GM23338 (cell line): ENCODE measurements around the gene CGNL1.

Experiments used
- CREB1 ChIP-seq: fragments of 250-450 bp; sonication (Bioruptor Pico); IDR thresholded peaks from 2 replicates; pipeline ENCODE4 v1.5.0; 2020; ENCODE audit warnings: low read depth, mild to moderate bottlenecking, moderate library complexity
- EZH2 ChIP-seq: fragments of 200-600 bp; sonication (generic); IDR thresholded peaks from one replicate; pipeline ENCODE4 v1.8.0; 2017; ENCODE audit warnings: antibody characterized with exemption, mild to moderate bottlenecking, low read depth; ENCODE audit not compliant: unreplicated experiment
- EZH2phosphoT487 ChIP-seq: fragments of 200-600 bp; sonication (generic); IDR thresholded peaks from one replicate; pipeline ENCODE4 v1.8.1; 2018; ENCODE audit warnings: antibody characterized with exemption; ENCODE audit not compliant: unreplicated experiment
- JUNB ChIP-seq: IDR thresholded peaks from one replicate; pipeline ENCODE4 v1.6.1; 2016; ENCODE audit warnings: antibody characterized with exemption; ENCODE audit not compliant: unreplicated experiment
- NANOG ChIP-seq: IDR thresholded peaks from 2 replicates; pipeline ENCODE4 v1.6.1; 2016; ENCODE audit warnings: antibody characterized with exemption, borderline replicate concordance
- POLR2AphosphoS5 ChIP-seq: IDR thresholded peaks from 2 replicates; pipeline ENCODE4 v1.6.1; 2016; ENCODE audit warnings: antibody characterized with exemption, low read depth
- TF ChIP-seq, protein P1 (sequence below), 2 experiments: fragments of 200-600 bp in 1 of 2; sonication (generic) in 1 of 2; conservative IDR thresholded peaks; 2 replicates each; pipeline versions ENCODE4 v1.5.1 to v1.6.1; 2016 to 2017; ENCODE audit warnings: antibody characterized with exemption in 2 of 2, low read depth in 2 of 2, mild to moderate bottlenecking in 2 of 2, moderate library complexity in 1 of 2
- TF ChIP-seq, protein P2 (sequence below): IDR thresholded peaks from one replicate; pipeline ENCODE4 v1.6.1; 2018; ENCODE audit warnings: antibody characterized with exemption; ENCODE audit not compliant: unreplicated experiment

DNA sequence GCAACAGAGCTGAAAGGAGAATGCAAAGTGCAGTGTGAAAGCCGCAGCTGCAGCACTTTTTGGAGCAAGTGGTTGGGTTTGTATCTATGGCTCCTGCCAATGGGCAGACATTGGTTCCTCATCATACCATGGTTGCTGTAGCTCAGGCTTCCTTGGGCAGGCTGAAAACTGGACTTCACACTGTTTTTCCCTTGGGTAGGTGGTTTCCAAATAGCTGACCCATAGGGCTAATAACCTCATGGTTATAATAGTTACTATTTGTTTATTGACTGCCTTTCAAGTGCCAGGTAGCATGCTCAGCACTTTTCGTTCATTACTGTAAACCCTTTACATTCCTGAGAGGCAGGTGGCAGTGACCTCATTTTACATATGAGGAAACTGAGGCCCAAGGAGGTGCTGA lies 4.5 kb downstream of the CGNL1 start:
- TF ChIP-seq, protein P1, sequence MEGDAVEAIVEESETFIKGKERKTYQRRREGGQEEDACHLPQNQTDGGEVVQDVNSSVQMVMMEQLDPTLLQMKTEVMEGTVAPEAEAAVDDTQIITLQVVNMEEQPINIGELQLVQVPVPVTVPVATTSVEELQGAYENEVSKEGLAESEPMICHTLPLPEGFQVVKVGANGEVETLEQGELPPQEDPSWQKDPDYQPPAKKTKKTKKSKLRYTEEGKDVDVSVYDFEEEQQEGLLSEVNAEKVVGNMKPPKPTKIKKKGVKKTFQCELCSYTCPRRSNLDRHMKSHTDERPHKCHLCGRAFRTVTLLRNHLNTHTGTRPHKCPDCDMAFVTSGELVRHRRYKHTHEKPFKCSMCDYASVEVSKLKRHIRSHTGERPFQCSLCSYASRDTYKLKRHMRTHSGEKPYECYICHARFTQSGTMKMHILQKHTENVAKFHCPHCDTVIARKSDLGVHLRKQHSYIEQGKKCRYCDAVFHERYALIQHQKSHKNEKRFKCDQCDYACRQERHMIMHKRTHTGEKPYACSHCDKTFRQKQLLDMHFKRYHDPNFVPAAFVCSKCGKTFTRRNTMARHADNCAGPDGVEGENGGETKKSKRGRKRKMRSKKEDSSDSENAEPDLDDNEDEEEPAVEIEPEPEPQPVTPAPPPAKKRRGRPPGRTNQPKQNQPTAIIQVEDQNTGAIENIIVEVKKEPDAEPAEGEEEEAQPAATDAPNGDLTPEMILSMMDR (conservative IDR thresholded peaks at IDR 0.05; ENCODE audit: low read depth in 2 of 2), result no peak
- TF ChIP-seq EZH2, result no peak
- TF ChIP-seq, protein P2, sequence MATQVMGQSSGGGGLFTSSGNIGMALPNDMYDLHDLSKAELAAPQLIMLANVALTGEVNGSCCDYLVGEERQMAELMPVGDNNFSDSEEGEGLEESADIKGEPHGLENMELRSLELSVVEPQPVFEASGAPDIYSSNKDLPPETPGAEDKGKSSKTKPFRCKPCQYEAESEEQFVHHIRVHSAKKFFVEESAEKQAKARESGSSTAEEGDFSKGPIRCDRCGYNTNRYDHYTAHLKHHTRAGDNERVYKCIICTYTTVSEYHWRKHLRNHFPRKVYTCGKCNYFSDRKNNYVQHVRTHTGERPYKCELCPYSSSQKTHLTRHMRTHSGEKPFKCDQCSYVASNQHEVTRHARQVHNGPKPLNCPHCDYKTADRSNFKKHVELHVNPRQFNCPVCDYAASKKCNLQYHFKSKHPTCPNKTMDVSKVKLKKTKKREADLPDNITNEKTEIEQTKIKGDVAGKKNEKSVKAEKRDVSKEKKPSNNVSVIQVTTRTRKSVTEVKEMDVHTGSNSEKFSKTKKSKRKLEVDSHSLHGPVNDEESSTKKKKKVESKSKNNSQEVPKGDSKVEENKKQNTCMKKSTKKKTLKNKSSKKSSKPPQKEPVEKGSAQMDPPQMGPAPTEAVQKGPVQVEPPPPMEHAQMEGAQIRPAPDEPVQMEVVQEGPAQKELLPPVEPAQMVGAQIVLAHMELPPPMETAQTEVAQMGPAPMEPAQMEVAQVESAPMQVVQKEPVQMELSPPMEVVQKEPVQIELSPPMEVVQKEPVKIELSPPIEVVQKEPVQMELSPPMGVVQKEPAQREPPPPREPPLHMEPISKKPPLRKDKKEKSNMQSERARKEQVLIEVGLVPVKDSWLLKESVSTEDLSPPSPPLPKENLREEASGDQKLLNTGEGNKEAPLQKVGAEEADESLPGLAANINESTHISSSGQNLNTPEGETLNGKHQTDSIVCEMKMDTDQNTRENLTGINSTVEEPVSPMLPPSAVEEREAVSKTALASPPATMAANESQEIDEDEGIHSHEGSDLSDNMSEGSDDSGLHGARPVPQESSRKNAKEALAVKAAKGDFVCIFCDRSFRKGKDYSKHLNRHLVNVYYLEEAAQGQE, result no peak
- TF ChIP-seq POLR2AphosphoS5, result no peak
- no peak for TF ChIP-seq CREB1
- TF ChIP-seq NANOG, result no peak
- TF ChIP-seq JUNB, result no peak
- no peak for TF ChIP-seq EZH2phosphoT487
